ENCODE results near the gene RAD51B.

RAD51B gene

GRCh38 chr14:68386446-68386845 lies 566.9 kb downstream of the RAD51B start:
- no peak for DNase-seq (ENCODE audit: low read depth in 3 of 3)

DNA sequence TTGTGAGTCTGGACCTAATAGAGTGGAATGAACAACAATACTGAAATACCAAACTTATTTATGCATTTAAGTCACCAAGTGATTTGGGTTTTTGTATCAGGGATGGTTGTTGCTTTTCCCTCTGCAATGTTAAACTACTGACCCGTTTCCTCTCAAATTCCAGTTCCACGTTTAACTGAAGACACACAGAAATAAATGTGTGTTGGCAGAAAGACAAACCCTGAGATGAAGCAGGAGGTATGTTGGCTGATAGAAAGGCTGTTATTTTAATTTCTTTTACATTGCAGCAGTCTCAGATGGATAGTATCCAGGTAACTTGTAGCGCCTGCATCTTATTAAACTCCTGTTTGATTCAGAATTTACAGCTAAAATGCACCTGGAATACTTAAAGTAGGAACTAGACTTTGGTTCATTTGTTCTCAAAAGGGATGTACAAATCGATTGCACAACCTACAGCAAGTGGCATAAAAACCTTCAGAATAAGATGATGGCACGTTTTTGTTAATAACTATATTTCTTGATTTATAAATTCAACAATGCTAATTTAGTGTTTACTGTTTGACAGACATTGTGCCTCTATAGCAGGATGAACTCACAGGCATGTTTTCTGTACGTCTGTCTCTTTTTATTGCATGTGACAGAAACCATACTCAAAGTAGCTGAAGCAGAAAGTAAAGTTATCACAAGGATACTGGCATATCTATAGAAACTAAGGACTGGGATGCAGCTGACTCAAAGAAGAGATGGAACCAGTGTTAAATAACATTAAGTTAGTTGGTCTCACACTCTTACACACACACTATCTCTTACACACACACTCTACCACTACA lies 567.6 kb downstream of the RAD51B start:
- DNase-seq (ENCODE audit: low read depth in 3 of 3), result no peak

DNA sequence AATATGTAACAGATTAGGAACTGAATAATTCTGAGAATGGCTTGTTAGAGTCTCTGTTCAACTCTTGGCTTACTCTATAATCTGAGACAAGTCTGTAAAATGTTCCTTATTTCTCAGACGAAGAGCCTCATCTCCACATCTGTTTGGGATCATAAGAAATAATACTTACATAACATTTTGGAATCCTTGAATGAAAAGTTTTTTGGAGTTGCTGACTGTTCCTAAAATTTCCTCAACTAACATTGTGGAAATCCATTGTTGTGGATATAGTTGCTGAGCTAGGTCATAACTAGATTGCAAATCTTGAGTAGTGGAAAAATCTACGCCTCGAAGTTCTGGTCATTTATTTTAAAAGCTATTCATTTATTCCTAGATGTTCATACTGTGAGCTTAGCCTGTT lies 570.4 kb downstream of the RAD51B start:
- no peak for DNase-seq (ENCODE audit: low read depth in 3 of 3)

DNA sequence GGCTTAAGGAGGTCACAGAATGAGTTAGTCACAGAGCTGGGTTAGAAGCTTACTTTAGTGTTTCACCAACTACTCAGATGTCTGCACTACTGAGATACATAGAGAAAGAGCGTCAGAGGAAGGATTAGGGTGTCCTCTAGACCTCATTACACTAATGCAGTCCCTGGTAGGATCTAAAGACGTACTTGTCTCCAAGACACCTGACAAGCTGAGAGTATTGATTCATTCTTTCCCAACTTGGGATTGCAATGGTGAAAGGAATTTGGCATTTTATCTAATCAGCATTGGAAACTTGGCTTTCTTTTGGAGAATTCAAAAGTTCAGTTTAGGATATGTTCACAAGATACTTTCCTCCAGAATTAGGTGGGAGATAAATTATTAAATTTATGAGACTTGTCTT lies 571.2 kb downstream of the RAD51B start:
- DNase-seq (ENCODE audit: low read depth in 3 of 3), result no peak

GRCh38 chr14:68391311-68392014 lies 571.9 kb downstream of the RAD51B start:
- no peak for DNase-seq (ENCODE audit: low read depth in 3 of 3)

DNA sequence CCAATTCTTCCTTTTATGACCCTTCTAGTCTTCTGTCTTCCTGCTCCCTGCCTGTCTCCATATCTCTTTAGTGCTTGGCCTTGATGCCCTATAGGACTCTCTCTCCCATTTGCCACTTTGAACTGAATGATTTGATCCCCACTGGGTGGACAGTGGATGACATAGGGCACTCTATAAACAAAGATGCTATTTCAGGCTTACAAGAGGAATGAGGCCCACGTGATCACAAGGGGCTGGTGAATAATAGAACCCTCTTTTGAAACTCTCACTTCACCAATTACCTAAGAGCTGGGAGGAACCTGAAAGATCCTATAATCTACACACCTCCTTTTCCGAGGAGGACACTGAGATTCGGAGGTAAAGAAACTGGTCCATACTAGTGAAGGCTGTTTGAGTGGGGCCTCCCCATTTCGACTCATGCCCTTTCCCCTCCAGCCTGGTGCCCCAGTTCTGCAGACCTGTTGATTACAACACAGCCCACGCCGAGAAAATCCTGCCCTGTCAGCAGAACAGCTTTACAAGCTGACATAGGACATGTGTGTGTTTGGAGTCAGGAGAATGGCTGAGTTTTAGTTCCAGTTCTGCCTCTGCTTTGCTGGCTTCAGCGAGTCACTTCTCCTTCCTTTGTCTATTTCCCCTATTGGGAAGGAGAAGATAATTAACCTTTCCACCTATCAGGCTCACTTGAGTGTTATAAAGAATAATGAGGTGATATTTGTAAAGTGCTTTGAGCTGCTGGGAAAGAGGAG lies 573.0 kb downstream of the RAD51B start:
- no peak for DNase-seq (ENCODE audit: low read depth in 3 of 3)

DNA sequence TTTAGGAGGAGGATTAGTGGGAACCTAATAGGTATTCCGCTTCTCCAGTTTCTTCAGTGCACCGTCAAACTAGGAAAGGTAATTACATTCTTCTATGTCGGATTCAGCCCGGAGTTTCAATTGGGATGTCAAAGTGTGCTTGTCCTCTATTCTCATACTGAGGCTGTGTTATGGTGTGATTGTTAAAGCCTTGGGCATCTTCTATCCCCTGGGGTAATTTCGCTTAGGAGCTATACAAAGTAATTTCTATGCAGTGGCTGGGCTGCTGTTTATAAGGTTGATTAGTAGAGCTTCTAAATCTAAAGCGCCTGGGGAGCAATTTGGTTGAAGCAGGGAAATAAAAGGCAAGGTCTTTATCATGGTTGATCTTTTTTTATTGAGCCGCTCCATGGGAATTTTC lies 573.7 kb downstream of the RAD51B start:
- DNase-seq (ENCODE audit: low read depth in 3 of 3), result no peak

- DNase-seq (ENCODE audit: low read depth in 3 of 3), result no peak
Measured at GRCh38 chr14:68394118-68394763, 574.7 kb downstream of the RAD51B start.

- DNase-seq (ENCODE audit: low read depth in 3 of 3), result no peak
Measured at GRCh38 chr14:68394764-68395143, 575.2 kb downstream of the RAD51B start.

DNA sequence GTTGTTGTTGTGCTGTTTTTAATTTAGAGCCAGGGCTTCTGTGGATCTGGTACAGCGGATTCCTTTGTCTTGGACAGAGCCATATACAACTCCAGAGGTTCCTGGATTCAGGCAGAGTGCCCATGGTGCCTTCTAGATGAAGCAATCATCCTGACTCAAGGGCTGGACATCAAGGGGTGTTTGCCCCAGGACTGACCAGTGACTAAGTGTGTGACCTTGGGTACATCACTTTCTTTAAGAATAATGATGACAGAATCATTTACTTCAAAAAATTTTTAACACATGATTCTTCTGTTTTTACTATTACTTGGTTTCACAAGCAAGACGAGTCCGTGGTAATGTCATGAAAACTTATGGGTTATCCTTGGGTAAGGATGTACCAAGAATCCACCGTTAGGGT lies 576.0 kb downstream of the RAD51B start:
- no peak for DNase-seq (ENCODE audit: low read depth in 3 of 3)

- DNase-seq (ENCODE audit: low read depth in 3 of 3), result no peak
Measured at GRCh38 chr14:68396461-68396860, 576.9 kb downstream of the RAD51B start.

DNA sequence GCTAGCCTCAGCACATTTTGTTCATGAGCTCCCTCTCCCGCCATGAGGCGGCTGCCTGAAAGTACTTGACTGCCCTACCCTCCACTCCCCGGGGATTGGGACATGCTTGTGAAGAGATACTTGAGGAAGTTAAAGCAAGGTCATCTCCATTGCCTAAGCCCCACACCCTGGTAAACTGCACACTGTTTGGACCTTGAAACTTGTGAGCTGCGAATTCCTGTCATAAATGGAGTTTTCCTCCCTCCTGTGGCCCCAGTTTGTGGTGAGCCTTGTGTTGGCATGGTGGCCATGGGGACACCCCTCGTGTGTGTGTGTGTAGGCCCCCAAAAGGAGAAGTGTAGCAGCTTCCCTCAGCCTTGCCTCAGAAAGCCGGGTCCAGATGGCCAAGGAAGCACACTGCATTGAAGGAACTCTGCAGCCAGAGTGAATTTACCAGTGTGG lies 577.8 kb downstream of the RAD51B start:
- no peak for DNase-seq (ENCODE audit: low read depth in 3 of 3)

- no peak for DNase-seq (ENCODE audit: low read depth in 3 of 3)
Measured at GRCh38 chr14:68397822-68398221, 578.2 kb downstream of the RAD51B start.

DNA sequence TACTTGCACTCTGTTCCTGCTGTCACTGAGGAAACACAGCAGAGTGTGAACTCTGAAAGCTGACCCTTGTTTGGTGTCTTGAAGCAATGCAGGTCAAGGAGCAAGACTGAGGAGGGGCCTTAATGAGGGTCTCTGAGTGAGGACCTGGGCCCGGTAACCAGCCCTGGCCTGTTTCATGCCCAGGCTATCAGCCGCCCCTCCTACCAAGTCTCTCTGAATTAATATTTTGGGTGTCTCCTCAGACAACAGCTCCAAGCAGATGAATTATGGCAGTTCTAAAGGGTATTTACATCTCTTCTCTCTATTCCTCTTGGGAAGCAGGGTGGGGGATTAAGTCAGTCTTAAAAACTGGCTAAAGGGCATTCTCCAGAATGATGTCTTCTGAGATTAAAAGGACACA lies 578.8 kb downstream of the RAD51B start:
- no peak for DNase-seq (ENCODE audit: low read depth in 3 of 3)

GRCh38 chr14:68399971-68400370 lies 580.4 kb downstream of the RAD51B start:
- no peak for DNase-seq (ENCODE audit: low read depth in 3 of 3)

- no peak for DNase-seq (ENCODE audit: low read depth in 3 of 3)
Measured at GRCh38 chr14:68401317-68401716, 581.7 kb downstream of the RAD51B start.

DNA sequence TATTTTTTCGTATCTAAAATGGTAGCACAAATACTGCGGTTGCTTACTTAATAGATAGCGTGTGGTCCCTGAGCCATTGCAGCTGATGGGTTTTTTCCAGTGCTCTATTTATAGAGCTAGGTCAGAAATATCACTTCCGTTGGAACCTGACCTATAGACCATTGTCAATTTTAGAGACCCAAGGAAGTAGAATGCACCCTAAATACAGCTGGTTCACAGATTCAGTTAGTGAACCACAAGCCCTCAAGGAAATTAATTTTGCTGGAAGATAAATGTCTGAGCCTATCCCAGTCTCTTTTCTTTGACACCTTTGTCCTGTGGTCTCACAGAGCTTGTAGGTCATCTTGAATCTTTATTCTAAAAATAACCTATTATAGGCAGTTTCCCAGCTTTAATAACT lies 582.3 kb downstream of the RAD51B start:
- DNase-seq (ENCODE audit: low read depth in 3 of 3), result no peak

DNA sequence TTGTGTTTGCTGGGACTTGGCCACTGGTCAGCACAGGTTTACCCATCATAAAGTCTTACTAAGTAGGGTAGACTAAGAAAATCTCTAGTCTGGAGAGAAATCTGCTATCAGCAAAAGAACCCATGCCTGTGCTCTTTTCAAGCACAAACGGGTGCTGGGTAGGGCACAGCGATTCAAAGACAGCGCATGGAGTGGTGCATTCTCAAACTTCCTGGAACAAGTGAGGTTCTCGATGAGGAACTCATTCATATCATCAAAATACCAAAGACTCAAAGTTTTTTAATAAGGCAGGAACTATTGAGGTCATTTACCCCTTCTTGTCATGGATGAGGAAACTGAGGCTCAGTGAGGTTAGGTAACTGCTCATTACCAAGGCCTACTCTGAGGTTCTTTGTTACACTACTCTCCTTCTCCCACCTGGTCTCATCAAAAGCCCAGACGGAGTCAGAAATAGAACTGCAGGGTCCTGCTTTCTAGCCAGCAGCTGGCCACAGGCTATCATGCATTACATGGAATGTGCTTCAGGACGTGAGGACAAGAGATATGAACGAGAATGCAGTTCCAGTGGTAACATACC lies 583.0 kb downstream of the RAD51B start:
- no peak for DNase-seq (ENCODE audit: low read depth in 3 of 3)

DNA sequence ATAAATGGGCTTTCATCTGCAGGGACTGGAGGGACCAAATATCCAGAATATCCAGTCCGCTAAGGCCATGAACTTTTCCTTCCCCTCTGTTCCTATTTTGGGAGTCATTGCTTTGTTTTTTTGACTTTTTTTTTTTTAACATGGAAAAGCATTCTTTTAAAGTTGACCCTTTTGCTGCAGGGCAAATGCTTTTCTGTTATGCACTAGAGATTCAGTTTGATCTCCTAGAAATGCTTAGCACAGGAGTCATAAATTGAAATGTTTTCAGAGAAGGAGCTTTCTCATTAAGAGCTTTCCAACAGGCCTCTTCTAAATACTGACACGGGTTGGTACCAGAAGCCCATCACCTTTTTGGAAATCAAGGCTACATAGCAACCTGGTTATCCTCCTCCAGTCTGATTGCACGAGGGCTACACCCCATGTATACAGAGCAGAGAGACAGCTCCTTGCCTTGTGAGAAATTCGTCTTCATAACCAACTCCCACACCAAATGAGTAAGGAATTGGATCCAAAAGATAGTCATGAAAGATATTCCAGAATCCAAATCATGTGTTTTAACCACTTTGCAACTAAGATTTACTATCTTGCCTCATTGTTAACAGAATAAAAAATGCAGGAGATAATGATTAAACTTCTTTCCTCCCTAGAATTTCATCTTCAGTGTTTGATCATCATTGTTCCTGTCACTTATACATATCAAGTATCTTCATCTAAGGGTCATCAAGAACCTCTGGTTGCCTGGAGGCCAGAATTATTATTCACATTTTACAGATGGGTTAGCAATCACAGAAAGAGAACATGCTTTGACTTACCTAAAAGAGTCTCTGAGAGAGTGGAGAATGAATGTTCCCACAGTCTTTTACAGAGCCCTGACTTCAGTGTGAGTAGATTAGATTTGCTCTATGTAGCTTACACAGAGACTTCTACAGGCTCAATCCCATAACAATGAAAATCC lies 583.9 kb downstream of the RAD51B start:
- no peak for DNase-seq (ENCODE audit: low read depth in 3 of 3)

- DNase-seq (ENCODE audit: low read depth in 3 of 3), result no peak
Measured at GRCh38 chr14:68404146-68404527, 584.6 kb downstream of the RAD51B start.
